K562 (cell line): ENCODE results near the gene ARID4B. TPM values are rescaled to one million over a fixed set of nuclear protein-coding genes. Genes with fewer than 3 reads are reported as not detected.
A peak's percentile ranks its signal among the peaks of the same experiment; 100 is the strongest.

ENCODE experiments used
- BACH1 ChIP-seq: fragments of 200-800 bp; sonication (Bioruptor generic); IDR thresholded peaks from 2 replicates; pipeline ENCODE4 v1.6.1; 2016; ENCODE audit warnings: missing genetic modification characterization, missing compliant biosample characterization
- CBX5 ChIP-seq: IDR thresholded peaks from 2 replicates; pipeline ENCODE4 v1.6.1; 2014; ENCODE audit warnings: low read depth, borderline replicate concordance
- EGR1 ChIP-seq: fragments of 450-650 bp; conservative IDR thresholded peaks from 2 replicates; pipeline ENCODE4 v1.6.1; 2017; ENCODE audit warnings: mild to moderate bottlenecking
- ELF1 ChIP-seq: fragments of 200-800 bp; sonication (Bioruptor generic); IDR thresholded peaks from 2 replicates; pipeline ENCODE4 v1.6.1; 2016; ENCODE audit warnings: missing genetic modification characterization, missing compliant biosample characterization
- ERF ChIP-seq: fragments of 450-650 bp; formaldehyde crosslinking; IDR thresholded peaks from 2 replicates; pipeline ENCODE4 v1.4.0; 2020; ENCODE audit warnings: mild to moderate bottlenecking, mixed read lengths
- HDAC2 ChIP-seq: fragments of 450-650 bp; IDR thresholded peaks from 2 replicates; pipeline ENCODE4 v1.6.1; 2016; ENCODE audit warnings: mild to moderate bottlenecking
- HEY1 ChIP-seq: fragments of 250-450 bp; sonication (Bioruptor Pico); IDR thresholded peaks from 2 replicates; pipeline ENCODE4 v1.5.0; 2020; ENCODE audit warnings: mild to moderate bottlenecking, moderate library complexity, borderline replicate concordance
- HLTF ChIP-seq: fragments of 450-650 bp; IDR thresholded peaks from 2 replicates; pipeline ENCODE4 v1.6.1; 2016
- HNRNPK ChIP-seq: fragments of 200-400 bp; formaldehyde crosslinking; IDR thresholded peaks from one replicate; pipeline ENCODE4 v1.6.1; 2018; ENCODE audit warnings: mild to moderate bottlenecking, low read depth, low read length; ENCODE audit not compliant: poor library complexity, severe bottlenecking
- KLF13 ChIP-seq: fragments of 450-650 bp; IDR thresholded peaks from 2 replicates; pipeline ENCODE4 v1.6.1; 2016; ENCODE audit warnings: missing genetic modification characterization, low read depth, mild to moderate bottlenecking, missing compliant biosample characterization, moderate library complexity, borderline replicate concordance
- LEF1 ChIP-seq: fragments of 450-650 bp; IDR thresholded peaks from 2 replicates; pipeline ENCODE4 v1.6.1; 2016; ENCODE audit warnings: mild to moderate bottlenecking
- NFRKB ChIP-seq: fragments of 450-650 bp; IDR thresholded peaks from 2 replicates; pipeline ENCODE4 v1.6.1; 2016; ENCODE audit warnings: low read depth
- PTRF ChIP-seq: fragments of 450-650 bp; IDR thresholded peaks from 2 replicates; pipeline ENCODE4 v1.6.1; 2016; ENCODE audit warnings: mild to moderate bottlenecking, missing genetic modification characterization, missing compliant biosample characterization
- PYGO2 ChIP-seq: fragments of 450-650 bp; IDR thresholded peaks from 2 replicates; pipeline ENCODE4 v1.6.1; 2016; ENCODE audit warnings: mild to moderate bottlenecking, missing genetic modification characterization, moderate library complexity, missing compliant biosample characterization
- RBBP5 ChIP-seq: fragments of 200-600 bp; sonication (generic); IDR thresholded peaks from 2 replicates; pipeline ENCODE4 v1.6.1; 2012; ENCODE audit warnings: borderline replicate concordance, mild to moderate bottlenecking, low read length, control low read depth, inconsistent platforms; ENCODE audit not compliant: insufficient read depth, poor library complexity, severe bottlenecking
- TEAD2 ChIP-seq: fragments of 450-650 bp; IDR thresholded peaks from 2 replicates; pipeline ENCODE4 v1.6.1; 2016; ENCODE audit warnings: missing genetic modification characterization, control low read depth, missing compliant biosample characterization
- UBTF ChIP-seq, 2 experiments: IDR thresholded peaks; 2 replicates each; pipeline ENCODE4 v1.6.1; 2012; ENCODE audit warnings: improper control_type of control experiment in 2 of 2, low read depth in 2 of 2, low read length in 2 of 2, borderline replicate concordance in 1 of 2
- XRCC4 ChIP-seq: IDR thresholded peaks from one replicate; pipeline ENCODE4 v1.6.1; 2011; ENCODE audit not compliant: insufficient read depth, insufficient read length; ENCODE audit errors: extremely low read depth
- ZBTB2 ChIP-seq: fragments of 450-650 bp; IDR thresholded peaks from 2 replicates; pipeline ENCODE4 v1.6.1; 2016; ENCODE audit warnings: antibody characterized with exemption
- ZNF212 ChIP-seq: fragments of 450-650 bp; formaldehyde crosslinking; IDR thresholded peaks from 2 replicates; pipeline ENCODE4 v1.4.0; 2020; ENCODE audit warnings: mild to moderate bottlenecking
- ZNF316 ChIP-seq: fragments of 450-650 bp; IDR thresholded peaks from 2 replicates; pipeline ENCODE4 v1.6.1; 2016
- polyA plus RNA-seq, 8 experiments: library from polyadenylated mRNA; depleted of rRNA in 4 of 8; stranded (reverse) in 5 of 8; unstranded in 3 of 8; fragments of >200 nt; fragmentation: Nextera tagmentation in 2 of 8; fragmentation: Illumina TruSeq in 1 of 8; extraction: Ambion mirVana in 2 of 8; extraction: Trizol in 1 of 8; gene quantifications; 2 replicates each; pipeline versions ENCODE4 v1.2.1 to v1.2.3, GENCODE V29; 2011 to 2014; ENCODE audit warnings: inconsistent platforms in 1 of 8, missing spikeins in 1 of 8
- total RNA-seq, 7 experiments: library from RNA; depleted of rRNA in 6 of 7; stranded (reverse); fragments of >200 nt in 6 of 7; fragmentation: Illumina TruSeq in 2 of 7; extraction: Trizol in 2 of 7; gene quantifications; 2 replicates each; pipeline versions ENCODE4 v1.2.1 to v1.2.3, GENCODE V29; 2011 to 2021; ENCODE audit warnings: low replicate concordance in 1 of 7
- TF ChIP-seq, protein P1 (sequence below): sonication (generic); formaldehyde crosslinking; IDR thresholded peaks from 2 replicates; pipeline ENCODE4 v1.5.0; 2020; ENCODE audit warnings: missing genetic modification reagents
- TF ChIP-seq, protein P2 (sequence below): IDR thresholded peaks from 3 replicates; pipeline ENCODE4 v1.6.1; 2011; ENCODE audit warnings: borderline replicate concordance, mild to moderate bottlenecking, moderate library complexity; ENCODE audit not compliant: insufficient read length; ENCODE audit errors: extremely low read depth

The ARID4B gene
- total and polyA plus RNA-seq, 9 of the 15 experiments (the other 6 are each of a cell fraction or from before 2014, with no cell fraction given), result 8.4 to 38.9 (median 18.5) TPM

DNA sequence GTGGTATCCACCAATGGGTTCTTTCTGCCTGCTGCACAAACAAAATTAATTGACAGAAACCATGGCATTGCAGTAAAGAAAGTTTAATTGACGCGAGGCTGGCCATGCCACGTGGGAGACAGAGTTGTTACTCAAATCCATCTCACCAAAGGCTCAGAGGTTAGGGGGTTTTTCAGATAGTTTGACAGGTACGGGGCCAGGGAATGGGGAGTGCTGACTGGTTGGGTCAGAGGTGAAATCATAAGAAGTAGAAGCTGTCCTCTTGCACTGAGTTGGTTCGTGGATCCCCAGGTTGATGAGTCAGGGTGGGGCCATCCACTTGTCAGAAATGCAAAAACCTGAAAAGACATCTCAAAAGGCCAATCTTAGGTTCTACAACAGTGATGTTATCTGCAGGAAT, 38.3 kb upstream of the ARID4B start (continued):
- no peak for TF ChIP-seq RBBP5
- no peak for TF ChIP-seq HEY1 (CRISPR knock-in tag)
- TF ChIP-seq PTRF, result 0 out of 2 replicates have a peak, but pooled peaks have one; percentile 7
- TF ChIP-seq EGR1, result no peak
- TF ChIP-seq CBX5, result no peak
- no peak for TF ChIP-seq HLTF
- no peak for TF ChIP-seq ZNF212 (CRISPR knock-in tag)
- no peak for TF ChIP-seq XRCC4
- TF ChIP-seq HDAC2, result no peak
- TF ChIP-seq BACH1, result 0 out of 2 replicates have a peak, but pooled peaks have one; percentile 46
- no peak for TF ChIP-seq KLF13 (tag)
- TF ChIP-seq ZNF316, result 0 out of 2 replicates have a peak, but pooled peaks have one; percentile 3
- no peak for TF ChIP-seq ERF (CRISPR knock-in tag)
- no peak for TF ChIP-seq HNRNPK
- TF ChIP-seq UBTF (IDR thresholded peaks at IDR 0.05; ENCODE audit: borderline replicate concordance in 1 of 2, low read depth in 2 of 2, low read length in 2 of 2), result no peak
- no peak for TF ChIP-seq PYGO2 (tag)
- no peak for TF ChIP-seq ELF1
- TF ChIP-seq NFRKB, result 0 out of 2 replicates have a peak, but pooled peaks have one; percentile 1
- TF ChIP-seq ZBTB2, result no peak
- no peak for TF ChIP-seq TEAD2 (tag)
- TF ChIP-seq, protein P1, sequence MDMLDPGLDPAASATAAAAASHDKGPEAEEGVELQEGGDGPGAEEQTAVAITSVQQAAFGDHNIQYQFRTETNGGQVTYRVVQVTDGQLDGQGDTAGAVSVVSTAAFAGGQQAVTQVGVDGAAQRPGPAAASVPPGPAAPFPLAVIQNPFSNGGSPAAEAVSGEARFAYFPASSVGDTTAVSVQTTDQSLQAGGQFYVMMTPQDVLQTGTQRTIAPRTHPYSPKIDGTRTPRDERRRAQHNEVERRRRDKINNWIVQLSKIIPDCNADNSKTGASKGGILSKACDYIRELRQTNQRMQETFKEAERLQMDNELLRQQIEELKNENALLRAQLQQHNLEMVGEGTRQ, result no peak
- TF ChIP-seq LEF1, result no peak
- TF ChIP-seq, protein P2, sequence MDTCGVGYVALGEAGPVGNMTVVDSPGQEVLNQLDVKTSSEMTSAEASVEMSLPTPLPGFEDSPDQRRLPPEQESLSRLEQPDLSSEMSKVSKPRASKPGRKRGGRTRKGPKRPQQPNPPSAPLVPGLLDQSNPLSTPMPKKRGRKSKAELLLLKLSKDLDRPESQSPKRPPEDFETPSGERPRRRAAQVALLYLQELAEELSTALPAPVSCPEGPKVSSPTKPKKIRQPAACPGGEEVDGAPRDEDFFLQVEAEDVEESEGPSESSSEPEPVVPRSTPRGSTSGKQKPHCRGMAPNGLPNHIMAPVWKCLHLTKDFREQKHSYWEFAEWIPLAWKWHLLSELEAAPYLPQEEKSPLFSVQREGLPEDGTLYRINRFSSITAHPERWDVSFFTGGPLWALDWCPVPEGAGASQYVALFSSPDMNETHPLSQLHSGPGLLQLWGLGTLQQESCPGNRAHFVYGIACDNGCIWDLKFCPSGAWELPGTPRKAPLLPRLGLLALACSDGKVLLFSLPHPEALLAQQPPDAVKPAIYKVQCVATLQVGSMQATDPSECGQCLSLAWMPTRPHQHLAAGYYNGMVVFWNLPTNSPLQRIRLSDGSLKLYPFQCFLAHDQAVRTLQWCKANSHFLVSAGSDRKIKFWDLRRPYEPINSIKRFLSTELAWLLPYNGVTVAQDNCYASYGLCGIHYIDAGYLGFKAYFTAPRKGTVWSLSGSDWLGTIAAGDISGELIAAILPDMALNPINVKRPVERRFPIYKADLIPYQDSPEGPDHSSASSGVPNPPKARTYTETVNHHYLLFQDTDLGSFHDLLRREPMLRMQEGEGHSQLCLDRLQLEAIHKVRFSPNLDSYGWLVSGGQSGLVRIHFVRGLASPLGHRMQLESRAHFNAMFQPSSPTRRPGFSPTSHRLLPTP, result no peak
